DOHH2 (cell line): ENCODE data around the gene DDIT4.

Source experiments
- H3F3A ChIP-seq: fragments of 200-600 bp; sonication (generic), shearing (Covaris generic); 2 replicates; pipeline ENCODE4 v1.6.0; 2016; ENCODE audit warnings: antibody characterized with exemption, mild to moderate bottlenecking; ENCODE audit not compliant: control insufficient read depth, insufficient read depth
- H3K27ac ChIP-seq: fragments of 200-600 bp; sonication (generic); 2 replicates; pipeline ENCODE4 v1.5.1; 2014; ENCODE audit warnings: low read depth, mild to moderate bottlenecking, low read length, moderate library complexity
- H3K27me3 ChIP-seq: fragments of 200-600 bp; sonication (generic); 2 replicates; pipeline ENCODE4 v1.6.1; 2014; ENCODE audit warnings: mild to moderate bottlenecking, low read length, mixed read lengths; ENCODE audit not compliant: control insufficient read depth
- H3K36me3 ChIP-seq: fragments of 200-600 bp; sonication (generic); 2 replicates; pipeline ENCODE4 v1.6.1; 2014; ENCODE audit warnings: mild to moderate bottlenecking, low read length, moderate library complexity, mixed read lengths; ENCODE audit not compliant: control insufficient read depth
- H3K4me1 ChIP-seq: fragments of 200-600 bp; sonication (generic); 2 replicates; pipeline ENCODE4 v1.6.1; 2014; ENCODE audit warnings: mild to moderate bottlenecking, low read length, mixed read lengths; ENCODE audit not compliant: control insufficient read depth
- H3K4me2 ChIP-seq: fragments of 200-600 bp; sonication (generic); 2 replicates; pipeline ENCODE4 v1.6.0; 2014; ENCODE audit warnings: mild to moderate bottlenecking, low read length, moderate library complexity
- H3K4me3 ChIP-seq: fragments of 200-600 bp; sonication (generic); 2 replicates; pipeline ENCODE4 v1.5.1; 2014; ENCODE audit warnings: mild to moderate bottlenecking, low read length, mixed read lengths
- H3K79me2 ChIP-seq: fragments of 200-600 bp; sonication (generic); 2 replicates; pipeline ENCODE4 v1.6.1; 2014; ENCODE audit warnings: mild to moderate bottlenecking, low read length, mixed read lengths; ENCODE audit not compliant: control insufficient read depth
- H3K9me2 ChIP-seq: fragments of 200-600 bp; sonication (generic); replicated peaks from 2 replicates; pipeline ENCODE4 v1.6.1; 2014; ENCODE audit warnings: mild to moderate bottlenecking, low read length, mixed read lengths; ENCODE audit not compliant: control insufficient read depth
- H3K9me3 ChIP-seq: fragments of 200-600 bp; sonication (generic); 2 replicates; pipeline ENCODE4 v1.6.1; 2014; ENCODE audit warnings: antibody characterized with exemption, low read length, mixed read lengths; ENCODE audit not compliant: control insufficient read depth, insufficient read depth
- H4K20me1 ChIP-seq: fragments of 200-600 bp; sonication (generic); 2 replicates; pipeline ENCODE4 v1.6.0; 2014; ENCODE audit warnings: low read depth, mild to moderate bottlenecking, antibody characterized with exemption, low read length, moderate library complexity; ENCODE audit not compliant: control insufficient read depth, insufficient read depth
- EZH2phosphoT487 ChIP-seq: fragments of 200-600 bp; sonication (generic); IDR thresholded peaks from 2 replicates; pipeline ENCODE4 v1.6.1; 2017; ENCODE audit warnings: borderline replicate concordance, mild to moderate bottlenecking, antibody characterized with exemption, low read length, moderate library complexity, mixed read lengths
- TF ChIP-seq, protein P1 (sequence below): fragments of 200-600 bp; sonication (generic); IDR thresholded peaks from one replicate; pipeline ENCODE4 v1.5.1; 2014; ENCODE audit warnings: antibody characterized with exemption, mild to moderate bottlenecking, low read depth, low read length; ENCODE audit not compliant: poor library complexity, severe bottlenecking

The DDIT4 gene

DNA sequence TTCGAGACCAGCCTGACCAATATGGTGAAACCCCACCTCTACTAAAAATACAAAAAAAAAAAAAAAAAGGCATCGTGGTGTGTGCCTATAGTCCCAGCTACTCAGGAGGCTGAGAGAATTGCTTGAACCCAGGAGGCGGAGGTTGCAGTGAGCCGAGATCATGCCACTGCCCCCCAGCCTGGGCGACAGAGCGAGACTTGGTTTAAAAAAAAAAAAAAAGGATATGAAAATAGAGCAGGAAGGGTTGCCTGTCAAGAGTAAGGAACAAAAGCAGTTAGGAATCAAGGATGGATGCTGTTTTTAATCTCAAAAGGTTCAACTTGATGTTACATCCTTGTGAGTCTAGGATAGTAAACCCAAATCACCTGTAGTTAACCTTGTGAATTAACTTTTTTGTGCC, 45.9 kb upstream of the DDIT4 start:
- TF ChIP-seq, protein P1, sequence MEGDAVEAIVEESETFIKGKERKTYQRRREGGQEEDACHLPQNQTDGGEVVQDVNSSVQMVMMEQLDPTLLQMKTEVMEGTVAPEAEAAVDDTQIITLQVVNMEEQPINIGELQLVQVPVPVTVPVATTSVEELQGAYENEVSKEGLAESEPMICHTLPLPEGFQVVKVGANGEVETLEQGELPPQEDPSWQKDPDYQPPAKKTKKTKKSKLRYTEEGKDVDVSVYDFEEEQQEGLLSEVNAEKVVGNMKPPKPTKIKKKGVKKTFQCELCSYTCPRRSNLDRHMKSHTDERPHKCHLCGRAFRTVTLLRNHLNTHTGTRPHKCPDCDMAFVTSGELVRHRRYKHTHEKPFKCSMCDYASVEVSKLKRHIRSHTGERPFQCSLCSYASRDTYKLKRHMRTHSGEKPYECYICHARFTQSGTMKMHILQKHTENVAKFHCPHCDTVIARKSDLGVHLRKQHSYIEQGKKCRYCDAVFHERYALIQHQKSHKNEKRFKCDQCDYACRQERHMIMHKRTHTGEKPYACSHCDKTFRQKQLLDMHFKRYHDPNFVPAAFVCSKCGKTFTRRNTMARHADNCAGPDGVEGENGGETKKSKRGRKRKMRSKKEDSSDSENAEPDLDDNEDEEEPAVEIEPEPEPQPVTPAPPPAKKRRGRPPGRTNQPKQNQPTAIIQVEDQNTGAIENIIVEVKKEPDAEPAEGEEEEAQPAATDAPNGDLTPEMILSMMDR, result no peak
- no peak for TF ChIP-seq EZH2phosphoT487
- Histone ChIP-seq H3K9me3 (no peaks in the 10 kb centered on the region), H3K79me2 (peaks cover 76% of the 10 kb centered on the region), H3K4me1 (peaks cover 55% of the 10 kb centered on the region), H3F3A (peaks cover 9% of the 10 kb centered on the region), H4K20me1 (no peaks in the 10 kb centered on the region; the same call in 1 of the 2 replicates), H3K36me3 (peaks cover 66% of the 10 kb centered on the region), H3K9me2 (no peaks in the 10 kb centered on the region), H3K27ac (no peak overlapping the region), H3K27me3 (no peaks in the 10 kb centered on the region), H3K4me2 (peak overlapping the region; percentile 20; the same call in 1 of the 2 replicates), H3K4me3 (no peak overlapping the region)

DNA sequence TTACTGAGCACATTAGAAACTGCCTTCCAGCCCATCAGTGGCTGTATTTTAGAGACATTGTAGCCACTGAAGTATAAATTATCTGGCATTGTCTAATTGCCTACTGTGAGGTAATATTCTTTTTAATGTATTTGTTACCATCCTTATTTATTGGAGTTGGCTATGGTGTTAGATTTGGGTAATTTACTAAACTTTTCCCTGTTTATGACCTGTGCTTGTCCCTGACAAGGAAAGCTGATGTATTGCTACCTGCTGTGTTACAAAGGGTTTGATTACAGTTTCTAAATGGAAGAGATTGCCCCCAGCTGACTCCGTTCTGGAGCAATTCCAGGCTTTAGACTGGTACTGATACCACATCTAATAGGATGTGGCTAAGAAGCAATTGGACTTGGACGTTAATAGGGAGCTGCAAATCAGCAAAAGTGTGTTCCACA, 45.4 kb upstream of the DDIT4 start:
- Histone ChIP-seq H3K9me3 (no peaks in the 10 kb centered on the region), H3K4me1 (peaks cover 50% of the 10 kb centered on the region), H3K79me2 (peaks cover 72% of the 10 kb centered on the region), H3F3A (peaks cover 8% of the 10 kb centered on the region), H3K27me3 (no peaks in the 10 kb centered on the region), H4K20me1 (no peaks in the 10 kb centered on the region; the same call in 1 of the 2 replicates), H3K36me3 (peaks cover 67% of the 10 kb centered on the region), H3K27ac (no peak overlapping the region), H3K9me2 (no peaks in the 10 kb centered on the region), H3K4me3 (no peak overlapping the region), H3K4me2 (peak overlapping the region; percentile 20; the same call in 1 of the 2 replicates)
- TF ChIP-seq, protein P1, result no peak
- no peak for TF ChIP-seq EZH2phosphoT487

DNA sequence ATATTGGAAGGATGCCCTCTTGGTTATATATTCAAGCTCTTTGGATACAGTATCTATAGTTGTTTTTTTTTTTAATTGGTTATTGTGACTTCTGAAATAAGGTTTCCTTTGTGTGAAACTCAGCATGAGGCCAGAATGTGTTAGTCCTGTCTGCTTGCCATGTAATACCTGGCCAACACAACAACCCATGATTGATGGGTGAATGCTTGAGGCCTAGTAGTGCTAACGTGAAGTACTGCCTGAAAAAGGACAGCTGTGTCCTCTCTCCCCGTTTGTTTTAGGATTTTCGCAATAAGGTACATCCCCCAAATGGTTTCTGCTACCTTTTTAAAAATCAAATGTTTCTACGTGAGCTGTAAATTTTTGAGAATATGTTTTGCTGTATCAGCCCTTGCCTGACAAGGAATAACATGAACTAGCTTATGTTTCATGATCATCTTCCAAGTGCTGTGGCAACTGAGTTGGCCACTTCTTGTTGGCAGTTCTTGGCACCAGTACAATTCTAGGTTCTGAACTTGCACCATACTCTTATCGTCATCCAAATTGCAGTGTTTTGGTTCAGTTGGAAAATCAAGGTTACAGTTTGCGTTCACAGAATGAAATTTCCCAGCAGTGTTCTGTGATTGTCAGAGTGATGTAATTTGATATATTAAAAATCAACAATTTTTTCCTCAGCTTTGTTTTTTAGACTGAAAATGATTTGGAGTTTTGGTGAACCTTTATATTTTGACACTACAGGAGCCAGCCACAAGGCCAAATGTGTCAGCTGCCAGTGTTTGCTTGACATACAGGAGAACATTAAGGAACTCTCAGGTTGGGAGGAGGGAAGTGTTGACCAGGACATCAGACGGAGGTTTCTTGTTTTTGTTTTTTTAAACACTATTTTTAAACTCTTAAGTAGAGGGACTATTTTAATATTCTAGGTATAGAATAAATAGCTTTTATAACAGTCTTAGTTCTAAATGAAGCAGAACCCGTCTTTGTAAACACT, 44.2 kb upstream of the DDIT4 start:
- Histone ChIP-seq H3K4me3 (no peak overlapping the region), H3K27ac (peak overlapping the region; percentile 11; the same call in 1 of the 2 replicates), H3K27me3 (no peaks in the 10 kb centered on the region), H3K4me2 (no peak overlapping the region), H4K20me1 (no peaks in the 10 kb centered on the region), H3K79me2 (peaks cover 59% of the 10 kb centered on the region), H3F3A (peaks cover 7% of the 10 kb centered on the region; the same call in 1 of the 2 replicates), H3K4me1 (peaks cover 41% of the 10 kb centered on the region), H3K9me3 (no peaks in the 10 kb centered on the region), H3K9me2 (no peaks in the 10 kb centered on the region), H3K36me3 (peaks cover 64% of the 10 kb centered on the region)
- TF ChIP-seq, protein P1, result no peak
